ENCODE data around the gene CH25H.

GRCh38 chr10:89201345-89202032 lies 5.6 kb downstream of the CH25H start:
- TF ChIP-seq POLR2AphosphoS5 (IDR thresholded peaks at IDR 0.05) (no peak), CTCF (IDR thresholded peaks at IDR 0.05 in 8 of 11, conservative IDR thresholded peaks at IDR 0.05 in 3 of 11) (no peak)
